ENCODE measurements around the gene TMEM45A.

DNA sequence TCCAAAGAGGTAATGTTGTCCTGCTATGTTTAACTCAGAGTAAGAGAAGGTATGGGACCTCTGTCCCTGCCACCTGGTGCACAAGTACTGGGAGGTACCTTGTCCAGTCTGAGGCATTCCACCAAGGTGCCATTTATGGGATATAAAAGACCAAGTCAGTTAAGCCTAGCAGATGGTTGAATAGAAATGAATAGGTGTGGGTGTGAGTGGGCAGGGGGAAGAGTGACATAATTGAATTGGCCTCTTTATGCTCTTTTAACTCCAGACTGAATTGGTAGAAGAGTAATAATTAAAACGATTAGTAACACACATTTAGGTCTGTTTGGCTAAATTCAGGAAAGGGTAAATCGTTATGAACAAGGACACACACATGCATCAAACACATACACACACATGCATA, 117.5 kb downstream of the TMEM45A start:
- TF ChIP-seq, protein P1, sequence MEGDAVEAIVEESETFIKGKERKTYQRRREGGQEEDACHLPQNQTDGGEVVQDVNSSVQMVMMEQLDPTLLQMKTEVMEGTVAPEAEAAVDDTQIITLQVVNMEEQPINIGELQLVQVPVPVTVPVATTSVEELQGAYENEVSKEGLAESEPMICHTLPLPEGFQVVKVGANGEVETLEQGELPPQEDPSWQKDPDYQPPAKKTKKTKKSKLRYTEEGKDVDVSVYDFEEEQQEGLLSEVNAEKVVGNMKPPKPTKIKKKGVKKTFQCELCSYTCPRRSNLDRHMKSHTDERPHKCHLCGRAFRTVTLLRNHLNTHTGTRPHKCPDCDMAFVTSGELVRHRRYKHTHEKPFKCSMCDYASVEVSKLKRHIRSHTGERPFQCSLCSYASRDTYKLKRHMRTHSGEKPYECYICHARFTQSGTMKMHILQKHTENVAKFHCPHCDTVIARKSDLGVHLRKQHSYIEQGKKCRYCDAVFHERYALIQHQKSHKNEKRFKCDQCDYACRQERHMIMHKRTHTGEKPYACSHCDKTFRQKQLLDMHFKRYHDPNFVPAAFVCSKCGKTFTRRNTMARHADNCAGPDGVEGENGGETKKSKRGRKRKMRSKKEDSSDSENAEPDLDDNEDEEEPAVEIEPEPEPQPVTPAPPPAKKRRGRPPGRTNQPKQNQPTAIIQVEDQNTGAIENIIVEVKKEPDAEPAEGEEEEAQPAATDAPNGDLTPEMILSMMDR (IDR thresholded peaks at IDR 0.05 in 4 of 5, conservative IDR thresholded peaks at IDR 0.05 in 1 of 5), result no peak
- TF ChIP-seq POLR2A (IDR thresholded peaks at IDR 0.05), result no peak
